ENCODE results near the gene PPP1R15A.
A peak's percentile ranks its signal among the peaks of the same experiment; 100 is the strongest.
"Not testable (repeated sequence)": the region's sequence is repeated elsewhere in the genome, so short reads cannot be mapped to it uniquely, and the experiment has no call there.

PPP1R15A gene

DNA sequence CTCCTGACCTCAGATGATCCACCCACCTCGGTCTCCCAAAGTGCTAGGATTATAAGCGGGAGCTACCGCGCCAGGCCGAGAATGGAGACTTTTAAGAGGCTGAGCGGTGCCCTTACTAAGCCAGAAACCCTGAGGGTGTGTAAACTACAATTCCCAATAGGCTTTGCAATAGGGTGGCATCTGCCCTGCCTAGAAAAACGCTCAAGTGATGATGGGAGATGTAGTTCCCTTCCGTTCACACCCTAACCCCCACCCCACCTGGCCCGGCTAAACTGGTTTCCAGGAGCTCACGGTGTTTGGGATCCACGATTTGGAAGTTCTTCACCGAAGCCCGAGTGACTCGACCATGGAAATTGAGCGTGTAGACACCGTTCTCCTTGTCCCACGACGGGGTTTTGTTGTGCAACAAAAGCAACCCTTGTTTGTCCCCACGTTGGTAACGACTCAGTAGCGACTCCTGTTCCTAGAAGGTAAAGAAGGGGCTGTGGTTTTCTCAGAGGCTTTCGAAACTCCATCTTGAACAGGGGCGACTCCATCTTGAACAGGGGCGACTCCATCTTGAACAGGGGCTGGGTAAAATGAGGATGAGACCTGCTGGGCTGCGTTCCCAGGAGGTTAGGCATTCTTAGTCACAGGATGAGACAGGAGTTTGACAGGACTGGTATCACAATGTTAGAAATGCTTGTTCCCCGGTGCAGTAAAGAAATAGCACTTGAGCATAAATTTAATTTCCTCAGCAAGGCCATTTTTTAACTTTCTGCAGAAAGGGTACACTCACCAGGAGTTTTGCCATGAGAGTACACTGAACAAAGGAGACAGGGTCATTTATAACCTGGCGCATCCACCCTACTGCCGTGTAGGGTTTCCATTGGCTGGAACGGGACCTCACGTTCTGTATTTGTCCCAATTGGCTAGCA is 9.8 kb downstream of the PPP1R15A start:
- DNase-seq (ENCODE audit: low read depth) = no peak

DNA sequence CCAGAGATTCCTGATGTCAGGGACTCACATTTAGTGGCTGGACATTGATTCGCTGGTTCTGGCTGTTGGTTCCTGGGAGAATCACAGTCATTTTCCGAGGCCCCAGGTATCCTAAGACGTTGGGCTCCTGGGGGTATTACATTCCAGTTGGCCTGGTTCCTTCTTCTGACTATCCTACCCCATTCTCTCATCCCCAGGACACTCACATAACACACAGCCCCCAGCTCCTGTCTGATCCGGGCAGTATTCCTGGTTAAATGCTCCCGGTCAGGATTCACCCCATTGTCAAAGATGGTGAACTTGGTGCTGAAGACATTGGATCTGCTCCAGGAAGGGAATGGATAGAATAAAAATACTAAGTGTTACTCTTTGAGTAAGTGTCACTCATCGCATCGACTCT is 11.5 kb downstream of the PPP1R15A start:
- no peak for DNase-seq (ENCODE audit: low read depth)

DNA sequence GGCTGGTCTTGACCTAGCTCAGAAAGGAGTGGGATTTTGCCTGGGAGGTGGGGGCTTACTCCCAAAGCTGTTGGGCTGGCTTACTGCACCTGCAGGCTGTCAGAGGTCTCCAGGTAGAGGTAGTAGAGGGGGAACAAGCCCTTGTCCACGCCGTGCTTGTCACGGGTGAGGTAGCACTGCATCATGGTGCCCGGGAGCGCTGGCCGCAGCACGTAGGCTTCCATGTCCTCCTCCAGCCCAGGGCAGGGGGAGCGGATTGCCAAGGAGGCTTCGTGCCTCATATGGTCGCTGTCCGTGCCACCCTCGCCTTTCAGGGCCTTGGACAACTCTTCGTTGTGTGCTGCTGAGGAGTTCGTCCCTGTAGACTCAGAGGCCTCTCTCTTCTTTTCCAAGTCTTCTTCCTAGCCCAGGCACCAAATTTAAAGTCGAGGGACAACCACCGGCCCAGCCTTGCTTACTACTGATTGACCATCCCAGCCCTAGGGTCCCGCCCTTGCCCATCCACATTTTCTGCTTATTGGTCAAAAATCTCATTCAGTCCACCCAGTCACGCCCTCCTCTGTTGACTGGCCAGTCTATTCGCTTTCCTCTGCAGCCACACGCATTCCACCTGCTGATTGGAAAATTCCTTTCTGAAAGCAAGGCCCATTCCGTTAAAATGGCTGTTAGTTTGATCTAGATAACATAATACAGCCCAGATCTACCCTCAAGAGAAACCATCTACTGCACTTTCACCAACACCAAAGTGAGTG is 15.8 kb downstream of the PPP1R15A start:
- DNase-seq (ENCODE audit: low read depth) = no peak

DNA sequence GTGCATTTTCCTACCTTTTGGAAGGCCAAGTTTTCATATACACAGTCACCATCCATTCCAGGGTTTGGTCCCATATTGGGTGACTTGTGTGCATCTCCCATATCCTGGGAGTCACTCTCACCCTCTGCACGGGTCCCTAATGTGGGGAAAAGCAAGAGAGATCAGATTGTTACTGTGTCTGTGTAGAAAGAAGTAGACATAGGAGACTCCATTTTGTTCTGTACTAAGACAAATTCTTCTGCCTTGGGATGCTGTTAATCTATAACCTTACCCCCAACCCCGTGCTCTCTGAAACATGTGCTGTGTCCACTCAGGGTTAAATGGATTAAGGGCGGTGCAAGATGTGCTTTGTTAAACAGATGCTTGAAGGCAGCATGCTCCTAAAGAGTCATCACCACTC is 17.3 kb downstream of the PPP1R15A start:
- not testable (repeated sequence) for DNase-seq (ENCODE audit: low read depth)

DNA sequence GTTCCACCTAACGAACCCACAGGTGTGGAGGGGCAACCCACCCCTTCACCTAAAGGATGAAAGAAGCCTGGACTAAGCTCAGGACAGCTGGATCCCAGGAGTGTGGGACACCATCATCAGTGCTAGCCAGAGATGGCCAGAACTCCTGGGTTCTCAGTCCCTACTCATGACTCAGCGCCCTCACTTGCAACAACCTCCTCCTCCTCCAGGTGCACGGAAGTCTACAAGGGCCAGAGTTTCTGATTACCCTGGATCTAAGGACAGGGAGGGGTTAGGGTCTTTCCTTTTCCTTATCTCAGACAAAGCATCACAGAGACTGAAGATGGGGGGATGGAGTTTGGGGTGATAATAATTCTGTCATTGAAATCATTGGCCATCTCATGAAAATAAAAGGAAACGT is 18.3 kb downstream of the PPP1R15A start:
- DNase-seq (ENCODE audit: low read depth) = no peak

DNA sequence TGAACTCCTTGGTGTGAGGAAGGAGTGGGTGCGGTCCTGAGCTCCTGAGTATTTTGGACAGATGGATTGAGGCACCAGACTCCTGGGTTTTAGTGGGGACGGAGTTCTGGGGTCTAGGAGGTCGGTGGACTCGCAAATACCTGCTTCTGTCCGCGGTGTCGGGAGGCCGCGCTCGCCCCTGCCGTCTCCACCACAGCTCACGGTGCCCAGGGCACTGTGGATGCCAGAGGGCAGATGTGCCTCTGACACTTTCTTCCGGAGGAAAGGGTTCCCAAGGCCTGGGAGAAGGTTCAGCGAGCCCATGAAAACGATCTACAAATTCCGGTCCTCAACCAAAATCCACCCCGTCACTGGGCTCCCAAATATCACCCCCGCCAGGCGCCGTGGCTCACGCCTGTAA is 23.0 kb downstream of the PPP1R15A start:
- DNase-seq (ENCODE audit: low read depth) = no peak

DNA sequence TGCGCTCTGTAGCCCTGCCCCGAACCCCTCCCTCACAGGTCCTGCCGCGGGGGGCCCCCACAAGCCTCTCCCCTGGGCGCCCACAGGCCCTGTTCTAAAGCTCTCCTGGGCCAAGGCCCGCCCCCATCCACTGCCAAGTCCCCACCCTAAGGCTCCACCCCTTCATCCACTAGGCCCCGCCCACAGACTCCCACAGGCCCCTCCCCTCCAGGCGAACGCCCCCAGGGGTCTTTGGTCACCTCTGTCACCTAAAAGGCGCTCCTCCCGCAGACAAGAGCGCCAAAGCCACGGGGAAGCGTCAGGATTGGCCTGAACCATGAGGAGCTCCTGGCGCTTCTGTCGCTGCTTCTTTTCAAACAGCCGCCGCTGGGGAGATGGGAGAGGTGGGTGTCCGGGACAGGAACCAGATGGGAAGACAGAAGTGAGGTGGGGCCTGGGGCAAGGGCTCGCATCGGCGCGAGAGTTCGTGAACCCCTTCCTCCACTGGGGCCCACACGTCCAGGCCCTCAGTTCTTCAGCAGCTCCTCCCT is 24.0 kb downstream of the PPP1R15A start:
- peak; percentile 22 for DNase-seq (ENCODE audit: low read depth)

DNA sequence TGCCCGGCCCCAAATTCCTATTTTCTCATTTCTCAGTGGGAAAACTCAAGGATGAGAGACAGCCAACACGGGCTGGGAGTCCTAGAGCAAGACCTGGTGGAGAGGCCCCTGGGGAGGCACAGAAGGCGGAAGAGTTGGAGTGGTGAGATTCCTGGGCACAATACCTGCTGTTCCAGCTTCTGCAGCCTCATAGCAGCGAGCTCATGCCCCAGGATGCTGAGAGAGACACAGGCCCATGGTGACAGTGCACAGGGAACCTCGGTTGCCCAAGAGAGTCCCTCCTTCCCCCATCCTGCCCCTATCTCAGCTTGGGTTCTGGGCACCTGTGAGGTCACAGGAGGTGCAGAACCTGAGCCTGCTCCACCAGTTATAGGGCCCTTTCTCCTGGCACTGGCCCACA is 25.0 kb downstream of the PPP1R15A start:
- DNase-seq (ENCODE audit: low read depth) = no peak

DNA sequence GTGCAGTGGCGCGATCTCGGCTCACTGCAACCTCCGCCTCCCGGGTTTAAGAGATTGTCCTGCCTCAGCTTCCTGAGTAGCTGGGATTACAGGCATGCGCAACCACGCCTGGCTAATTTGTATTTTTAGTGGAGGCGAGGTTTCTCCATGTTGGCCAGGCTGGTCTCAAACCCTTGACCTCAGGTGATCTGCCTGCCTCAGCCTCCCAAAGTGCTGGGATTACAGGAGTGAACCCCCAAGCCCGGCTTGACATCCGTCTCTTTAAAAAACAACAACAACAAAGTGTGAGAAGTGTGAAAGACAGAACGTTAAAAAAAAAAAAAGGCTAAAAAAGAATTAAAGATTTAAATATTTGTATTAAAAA is 27.1 kb downstream of the PPP1R15A start:
- not testable (repeated sequence) for DNase-seq (ENCODE audit: low read depth)

DNA sequence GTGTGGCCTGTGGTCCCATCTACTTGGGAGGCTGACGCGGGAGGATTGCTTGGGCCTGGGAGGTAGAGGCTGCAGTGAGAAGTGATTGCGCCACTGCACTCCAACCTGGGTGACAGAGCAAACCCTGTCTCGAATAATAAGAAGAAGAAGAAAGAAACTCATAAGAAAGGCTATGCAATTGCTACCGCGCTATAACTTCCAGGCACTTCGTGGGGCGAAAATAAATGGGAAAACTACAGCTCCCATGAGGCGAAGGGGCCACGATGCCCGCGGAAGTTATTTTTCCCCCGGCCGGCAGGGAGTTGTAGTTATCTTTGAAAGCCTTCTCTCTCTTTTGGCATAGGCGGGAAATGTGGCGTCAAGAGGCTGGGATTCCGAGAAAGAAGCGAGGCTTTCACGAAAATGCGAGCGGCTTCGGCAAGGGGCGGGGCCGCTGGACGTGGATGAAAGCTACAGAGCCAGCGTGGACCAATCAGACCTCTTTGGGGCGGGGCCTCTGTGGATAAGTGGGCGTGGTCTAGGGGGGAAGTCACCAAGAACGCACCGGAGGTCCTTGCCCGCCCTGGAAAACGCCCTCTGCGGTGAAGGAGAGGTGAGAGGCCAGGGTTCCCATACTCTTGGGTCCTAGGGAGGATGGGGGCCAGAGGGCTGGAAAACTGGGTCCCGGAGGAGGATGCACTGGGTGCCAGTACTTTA is 27.7 kb downstream of the PPP1R15A start, which contains the start of gene NUCB1:
TSS of gene NUCB1 (plus strand) at position 532 of the 696 bp plus-strand sequence. CDS start 485 bp downstream, outside the sequence.
- peak; percentile 98 for DNase-seq (ENCODE audit: low read depth)

DNA sequence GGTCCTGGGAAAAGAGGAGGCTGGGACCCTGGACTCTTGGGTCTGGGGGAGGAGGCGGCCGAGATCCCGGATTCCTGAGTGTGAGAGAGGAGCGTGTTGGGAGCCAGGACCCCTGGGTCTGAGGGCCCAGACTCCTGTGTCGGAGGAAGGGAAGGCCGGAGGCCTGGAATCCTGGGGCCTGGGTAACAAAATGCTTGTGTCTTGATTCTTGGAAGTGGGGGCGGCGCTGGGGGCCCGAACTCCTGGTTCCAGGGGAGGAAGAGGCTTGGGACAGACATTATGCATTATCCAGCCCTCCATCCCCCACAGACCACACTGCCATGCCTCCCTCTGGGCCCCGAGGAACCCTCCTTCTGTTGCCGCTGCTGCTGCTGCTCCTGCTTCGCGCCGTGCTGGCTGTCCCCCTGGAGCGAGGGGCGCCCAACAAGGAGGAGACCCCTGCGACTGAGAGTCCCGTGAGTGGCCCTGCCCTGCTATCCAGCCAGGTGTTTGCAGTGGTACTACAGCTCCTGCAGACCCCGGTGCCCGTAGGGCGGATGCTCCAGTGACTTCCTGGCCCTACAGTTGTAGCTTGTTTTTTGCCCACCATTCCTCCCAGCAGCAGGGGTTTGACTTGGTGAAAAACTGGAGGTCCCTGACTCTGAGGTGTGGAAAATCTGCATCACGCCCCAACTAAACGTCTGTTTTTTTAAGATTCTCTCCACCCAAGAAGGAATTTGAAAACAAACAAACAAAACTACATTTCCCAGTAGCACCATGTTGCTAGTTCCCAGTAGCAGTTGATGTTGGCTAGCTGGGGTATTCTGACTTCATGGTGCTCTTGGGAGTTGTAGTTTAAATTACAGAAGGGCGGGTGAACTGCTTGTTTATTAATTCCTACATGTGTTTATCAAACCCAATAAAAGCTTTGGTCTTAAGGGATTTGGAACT is 28.5 kb downstream of the PPP1R15A start:
- DNase-seq (ENCODE audit: low read depth) = peak; percentile 48

DNA sequence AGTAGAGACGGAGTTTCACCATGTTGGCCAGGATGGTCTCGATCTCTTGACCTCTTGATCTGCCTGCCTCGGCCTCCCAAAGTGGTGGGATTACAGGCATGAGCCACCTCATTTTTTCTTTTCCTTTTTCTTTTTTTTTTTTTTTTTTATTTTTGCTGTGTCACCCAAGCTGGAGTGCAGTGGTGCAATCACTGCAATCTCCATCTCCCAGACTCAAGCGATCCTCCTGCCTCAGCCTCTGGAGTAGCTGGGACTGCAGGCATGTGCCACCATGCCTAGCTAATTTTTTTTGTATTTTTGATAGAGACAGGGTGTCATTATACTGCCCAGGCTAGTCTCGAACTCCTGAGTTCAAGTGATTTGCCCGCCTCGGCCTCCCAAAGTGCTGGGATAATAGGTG is 30.1 kb downstream of the PPP1R15A start:
- DNase-seq (ENCODE audit: low read depth) = not testable (repeated sequence)

DNA sequence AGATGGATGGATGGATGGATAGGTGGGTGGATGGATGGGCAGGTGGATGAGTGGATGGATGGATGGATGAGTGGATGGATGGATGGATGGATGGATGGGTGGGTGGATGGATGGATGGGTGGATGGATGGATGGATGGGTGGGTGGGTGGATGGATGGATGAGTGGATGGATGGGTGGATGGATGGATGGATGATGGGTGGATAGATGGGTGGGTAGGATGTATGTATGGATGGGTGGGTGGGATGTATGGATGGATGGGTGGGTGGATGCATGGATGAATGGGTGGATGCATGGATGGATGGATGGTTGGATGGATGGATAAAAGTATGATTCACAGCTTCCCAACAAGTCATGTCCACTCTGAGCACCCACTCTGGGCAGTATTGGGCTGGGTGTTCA is 31.6 kb downstream of the PPP1R15A start:
- DNase-seq (ENCODE audit: low read depth) = not testable (repeated sequence)

DNA sequence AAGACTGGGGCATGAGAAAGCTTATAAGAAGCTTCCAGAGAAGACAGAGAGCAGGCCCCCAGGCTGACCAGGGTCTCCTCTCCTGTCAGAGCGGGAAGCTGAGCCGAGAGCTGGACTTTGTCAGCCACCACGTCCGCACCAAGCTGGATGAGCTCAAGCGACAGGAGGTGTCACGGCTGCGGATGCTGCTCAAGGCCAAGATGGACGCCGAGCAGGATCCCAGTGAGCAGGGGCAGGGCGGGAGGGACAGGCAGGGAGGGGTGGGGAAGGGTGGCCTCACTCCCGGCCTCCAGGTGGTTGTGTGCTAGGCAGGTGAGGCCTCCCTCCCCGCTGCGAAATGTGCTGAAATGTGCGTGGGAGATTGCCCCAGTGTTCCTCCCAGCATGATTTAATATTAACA is 33.4 kb downstream of the PPP1R15A start:
- no peak for DNase-seq (ENCODE audit: low read depth)

DNA sequence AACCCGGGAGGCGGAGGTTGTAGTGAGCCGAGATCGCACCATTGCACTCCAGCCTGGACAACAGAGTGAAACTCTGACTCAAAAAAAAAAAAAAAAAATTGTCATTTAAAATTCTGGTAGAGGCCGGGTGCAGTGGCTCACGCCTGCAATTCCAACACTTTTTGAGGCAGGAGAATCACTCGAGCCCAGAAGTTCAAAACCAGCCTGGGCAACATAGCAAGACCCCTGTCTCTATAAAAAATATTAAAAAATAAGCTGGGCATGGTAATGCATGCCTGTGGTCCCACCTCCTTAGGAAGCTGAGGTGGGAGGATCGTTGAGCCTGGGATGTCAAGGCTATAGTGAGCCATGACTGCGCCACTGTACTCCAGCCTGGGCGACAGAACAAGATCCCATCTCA is 34.1 kb downstream of the PPP1R15A start:
- DNase-seq (ENCODE audit: low read depth) = no peak

DNA sequence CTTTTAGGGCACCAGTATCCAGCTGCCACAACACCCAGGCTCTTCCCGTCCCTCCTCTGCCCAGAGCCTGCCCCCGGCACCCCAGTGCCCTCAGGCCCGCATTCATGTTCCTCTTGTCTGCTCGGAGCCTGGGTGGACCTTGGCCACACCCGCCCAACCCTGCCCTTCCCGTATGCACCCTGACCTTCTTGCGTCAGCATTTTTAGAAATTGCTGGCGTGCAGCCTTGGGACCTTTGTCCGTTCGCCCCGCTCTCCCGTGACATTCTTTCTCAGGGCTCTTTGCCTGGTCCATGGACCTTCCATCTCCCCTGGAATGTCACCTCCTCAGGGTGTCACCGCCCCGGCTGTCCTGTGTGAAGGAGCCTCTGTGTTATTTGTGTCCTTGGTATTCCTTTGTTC is 35.5 kb downstream of the PPP1R15A start:
- DNase-seq (ENCODE audit: low read depth) = no peak

DNA sequence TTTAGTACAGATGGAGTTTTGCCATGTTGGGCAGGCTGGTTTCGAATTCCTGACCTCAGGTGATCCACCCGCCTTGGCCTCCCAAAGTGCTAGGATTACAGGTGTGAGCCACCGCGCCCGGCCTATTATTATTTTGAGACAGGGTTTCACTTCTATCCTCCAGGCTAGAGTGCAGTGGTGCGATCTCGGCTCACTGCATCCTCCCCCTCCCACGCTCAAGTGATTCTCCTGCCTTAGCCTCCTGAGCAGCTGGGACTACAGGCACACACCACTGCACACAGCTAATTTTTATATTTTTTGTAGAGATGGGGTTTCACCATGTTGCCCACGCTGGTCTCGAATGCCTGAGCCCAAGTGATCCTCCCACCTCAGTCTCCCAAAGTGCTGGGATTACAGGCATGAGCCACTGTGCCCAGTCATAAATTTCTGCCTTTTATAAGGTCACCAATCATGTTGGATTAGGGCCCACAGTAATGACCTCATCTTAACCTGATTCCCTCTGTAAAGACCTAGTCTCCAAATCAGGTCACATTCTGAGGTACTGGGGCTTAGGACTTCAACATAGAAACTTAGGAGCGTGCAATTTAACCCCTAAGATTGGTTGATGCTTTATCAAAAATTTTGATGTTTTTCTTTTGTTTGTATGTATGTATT is 37.3 kb downstream of the PPP1R15A start:
- not testable (repeated sequence) for DNase-seq (ENCODE audit: low read depth)

DNA sequence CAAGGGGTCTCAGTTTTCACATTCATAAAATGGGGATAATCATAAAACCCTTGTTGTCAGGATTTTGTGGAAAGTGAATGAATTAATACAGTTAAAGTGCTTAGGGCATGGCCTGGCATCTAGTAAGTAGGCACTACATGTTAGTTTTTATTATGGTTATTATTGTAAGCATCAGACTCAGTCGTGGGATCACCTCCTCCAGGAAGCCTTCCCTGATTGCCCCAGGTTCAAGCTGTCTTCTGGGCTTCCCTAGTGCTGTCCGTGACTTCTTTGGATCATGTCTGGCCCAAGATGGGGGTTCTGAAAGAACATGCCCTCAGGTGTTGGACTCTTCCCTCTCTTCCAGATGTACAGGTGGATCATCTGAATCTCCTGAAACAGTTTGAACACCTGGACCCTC is 38.6 kb downstream of the PPP1R15A start:
- DNase-seq (ENCODE audit: low read depth) = no peak

DNA sequence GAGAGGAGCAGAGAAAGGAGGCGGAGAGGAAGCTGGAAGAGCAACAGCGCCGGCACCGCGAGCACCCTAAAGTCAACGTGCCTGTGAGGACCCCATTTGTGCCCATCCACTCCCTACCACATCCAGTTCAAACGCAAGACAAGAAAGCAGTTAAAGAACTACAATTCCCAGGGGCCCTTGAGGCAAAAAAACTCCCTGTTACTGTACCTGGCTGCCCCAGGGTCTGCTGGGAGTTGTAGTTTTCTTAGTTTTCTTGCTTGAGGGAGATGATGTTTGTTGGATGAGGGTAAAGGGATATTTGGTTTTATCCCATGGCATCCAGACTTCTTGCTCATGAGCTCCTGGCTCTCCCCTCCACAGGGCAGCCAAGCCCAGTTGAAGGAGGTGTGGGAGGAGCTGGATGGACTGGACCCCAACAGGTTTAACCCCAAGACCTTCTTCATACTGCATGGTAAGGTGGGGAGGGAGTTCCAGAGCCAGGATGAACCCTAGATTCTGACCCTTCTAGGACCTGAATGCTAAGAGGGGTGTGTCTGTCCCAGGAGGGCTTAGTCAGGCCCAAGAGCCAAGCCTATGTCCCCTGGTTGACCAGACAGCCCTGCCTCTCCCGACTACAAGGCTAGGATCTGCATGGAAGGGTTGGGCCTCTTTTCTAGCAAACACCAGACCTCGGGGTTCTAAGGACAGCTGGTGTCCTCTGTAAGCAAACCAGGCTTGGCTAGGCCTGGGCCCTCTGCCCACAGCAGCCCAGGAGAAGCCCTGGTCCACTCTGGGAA is 41.1 kb downstream of the PPP1R15A start:
- DNase-seq (ENCODE audit: low read depth) = no peak

DNA sequence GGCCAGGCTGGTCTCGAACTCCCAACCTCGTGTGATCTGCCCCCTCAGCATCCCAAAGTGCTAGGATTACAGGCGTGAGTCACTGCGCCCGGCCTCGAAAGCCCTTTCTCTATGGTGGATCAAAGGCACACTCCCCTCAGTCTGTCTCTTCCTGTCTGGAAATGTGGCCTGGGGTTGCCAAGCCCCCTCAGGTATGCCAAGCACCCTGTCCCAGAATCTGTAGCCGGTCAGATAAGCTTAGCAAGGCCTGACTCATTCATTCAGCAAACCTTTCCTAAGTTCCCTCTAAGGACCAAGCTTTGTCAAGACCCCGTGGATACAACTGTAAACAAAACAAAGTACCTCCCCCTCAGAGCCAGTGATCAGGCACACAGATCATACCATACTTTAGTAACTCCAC is 42.0 kb downstream of the PPP1R15A start:
- DNase-seq (ENCODE audit: low read depth) = no peak

Measured in iris pigment epithelial cell (primary cell).